ENCODE data around the gene ACYP2.

GRCh38 chr2:54183972-54184371, 68.6 kb downstream of the ACYP2 start:
- no peak for TF ChIP-seq POLR2A (IDR thresholded peaks at IDR 0.05)
- no peak for TF ChIP-seq POLR2AphosphoS5 (IDR thresholded peaks at IDR 0.05)
- TF ChIP-seq CTCF (IDR thresholded peaks at IDR 0.05): no peak
- no peak for TF ChIP-seq EP300 (IDR thresholded peaks at IDR 0.05)
